GM12892 (cell line): ENCODE measurements around the gene MCOLN1.

ENCODE experiments used
- POLR2A ChIP-seq: IDR thresholded peaks from 2 replicates; pipeline ENCODE4 v1.6.1; 2011; ENCODE audit warnings: low read depth, low read length, control low read depth
- POLR2AphosphoS5 ChIP-seq: IDR thresholded peaks from 2 replicates; pipeline ENCODE4 v1.6.1; 2011; ENCODE audit warnings: low read depth, low read length, control low read depth

GRCh38 chr19:7527516-7528191 is 5.2 kb downstream of the MCOLN1 start:
- TF ChIP-seq POLR2AphosphoS5 (no peak), POLR2A (no peak)
